Measurements from ENCODE around the gene AMD1. TPM values are rescaled to one million over a fixed set of nuclear protein-coding genes. Genes with fewer than 3 reads are reported as not detected.

AMD1 gene
- total RNA-seq, 1 donor from 2014 or later, result 58.2 TPM

- no peak overlapping the region for H3K4me3 ChIP-seq
- peaks cover 80% of the 10 kb centered on the region for H3K4me1 ChIP-seq
- H3K27me3 ChIP-seq, result no peaks in the 10 kb centered on the region
- intact Hi-C loops (cut with DNase I), result loop anchor here (5.0 kb wide), 1 partner anchor 201 kb away; no protein-coding TSS in a partner anchor
- H3K27ac ChIP-seq, result no peak overlapping the region
- no peaks in the 10 kb centered on the region for H3K9me3 ChIP-seq
- no peaks in the 10 kb centered on the region for H3K36me3 ChIP-seq
- DNase-seq (ENCODE audit: extremely low spot score in 2 of 2), result no peak
- TF ChIP-seq POLR2AphosphoS5 (IDR thresholded peaks at IDR 0.05; ENCODE audit: insufficient read depth in 1 of 2, low read depth in 1 of 2) (no peak), POLR2A (IDR thresholded peaks at IDR 0.05) (no peak), CTCF (IDR thresholded peaks at IDR 0.05) (no peak)
Measured at GRCh38 chr6:110882824-110883554, 8.4 kb downstream of the AMD1 start.

DNA sequence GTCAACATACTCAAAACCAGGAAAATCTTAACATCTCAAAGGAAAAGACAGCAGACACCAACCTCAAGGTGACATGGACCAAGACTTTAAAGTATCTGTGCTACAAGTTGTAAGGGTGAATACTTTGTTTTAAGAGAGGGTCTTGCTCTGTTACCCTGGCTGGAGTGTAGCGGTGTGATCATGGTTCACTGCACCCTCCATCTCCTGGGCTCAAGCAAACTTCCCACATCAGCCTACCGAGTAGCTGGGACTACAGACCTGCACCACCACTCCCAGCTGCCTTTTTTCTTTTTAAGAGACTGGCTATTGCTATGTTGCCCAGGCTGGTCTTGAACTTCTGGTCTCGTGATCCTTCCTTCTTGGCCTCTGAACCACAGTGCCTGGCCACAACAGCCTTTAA lies 9.7 kb downstream of the AMD1 start:
- Histone ChIP-seq H3K4me3 (no peak overlapping the region), H3K4me1 (peaks cover 72% of the 10 kb centered on the region), H3K9me3 (no peaks in the 10 kb centered on the region), H3K27ac (no peak overlapping the region), H3K36me3 (no peaks in the 10 kb centered on the region), H3K27me3 (no peaks in the 10 kb centered on the region)
- no peak for DNase-seq (ENCODE audit: extremely low spot score in 2 of 2)
- intact Hi-C loops (cut with DNase I), result loop anchor here (5.0 kb wide), 1 partner anchor 202 kb away; no protein-coding TSS in a partner anchor
- TF ChIP-seq POLR2A (IDR thresholded peaks at IDR 0.05) (no peak), CTCF (IDR thresholded peaks at IDR 0.05) (no peak)

DNA sequence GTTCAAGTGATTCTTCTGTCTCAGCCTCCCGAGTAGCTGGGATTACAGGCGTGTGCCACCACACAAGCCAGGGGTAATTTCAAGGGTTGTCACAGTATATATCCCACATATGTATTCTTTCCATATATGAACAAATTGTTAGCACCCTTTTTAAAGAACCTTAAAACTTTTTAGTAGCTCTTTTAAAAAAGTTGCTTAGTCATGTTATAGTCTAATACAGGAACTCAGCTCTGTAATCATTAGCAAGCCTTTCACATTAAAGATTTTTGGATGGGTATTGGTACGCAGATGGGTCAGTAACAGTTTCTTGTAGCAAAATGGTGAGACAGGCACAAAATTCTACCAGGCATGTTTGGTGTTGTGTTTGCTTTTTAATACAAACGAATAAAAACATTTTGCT lies 10.9 kb downstream of the AMD1 start:
- no peak overlapping the region for H3K4me3 ChIP-seq
- no peak for DNase-seq (ENCODE audit: extremely low spot score in 2 of 2)
- TF ChIP-seq POLR2A (IDR thresholded peaks at IDR 0.05) (no peak), CTCF (IDR thresholded peaks at IDR 0.05) (no peak), POLR2AphosphoS5 (IDR thresholded peaks at IDR 0.05; ENCODE audit: insufficient read depth in 1 of 2, low read depth in 1 of 2) (no peak)
- intact Hi-C loops (cut with DNase I), result no loop called here
- H3K27ac ChIP-seq, result no peak overlapping the region
- no peaks in the 10 kb centered on the region for H3K9me3 ChIP-seq
- H3K36me3 ChIP-seq, result peaks cover 0 to 10% of the 10 kb centered on the region in 2 donors
- H3K27me3 ChIP-seq, result no peaks in the 10 kb centered on the region
- peaks cover 63% of the 10 kb centered on the region for H3K4me1 ChIP-seq

DNA sequence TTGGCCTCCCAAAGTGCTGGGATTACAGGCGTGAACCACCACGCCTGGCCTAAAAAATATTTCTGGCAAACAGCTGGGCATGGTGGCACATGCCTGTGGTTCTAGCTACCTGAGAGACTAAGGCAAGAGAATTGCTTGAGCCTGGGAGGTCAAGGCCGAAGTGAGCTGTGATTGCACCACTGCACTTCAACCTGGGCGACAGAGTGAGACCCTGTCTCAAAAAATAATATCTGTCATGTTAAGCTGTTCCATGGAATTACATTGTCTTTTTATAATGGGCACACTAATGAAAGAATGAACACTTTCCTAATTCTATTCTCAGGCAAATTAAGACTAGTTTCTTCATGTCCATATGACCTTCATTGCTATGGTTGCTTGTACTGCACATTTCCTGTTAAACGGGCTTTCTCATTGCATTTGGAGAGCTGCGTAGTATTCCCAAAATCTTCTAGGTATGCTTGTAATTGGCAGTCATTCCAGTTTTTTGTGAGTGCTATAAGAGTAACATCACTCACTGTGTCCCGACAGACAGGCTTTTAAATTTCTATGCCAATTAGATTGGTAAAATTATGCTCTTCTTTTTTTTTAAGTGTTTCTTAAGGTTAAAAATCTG lies 12.1 kb downstream of the AMD1 start:
- Histone ChIP-seq H3K9me3 (no peaks in the 10 kb centered on the region), H3K36me3 (peaks cover 0 to 17% of the 10 kb centered on the region in 2 donors), H3K4me3 (no peak overlapping the region), H3K27ac (no peak overlapping the region), H3K27me3 (no peaks in the 10 kb centered on the region), H3K4me1 (peaks cover 57% of the 10 kb centered on the region)
- no peak for DNase-seq (ENCODE audit: extremely low spot score in 2 of 2)
- TF ChIP-seq POLR2AphosphoS5 (IDR thresholded peaks at IDR 0.05; ENCODE audit: insufficient read depth in 1 of 2, low read depth in 1 of 2) (no peak), POLR2A (IDR thresholded peaks at IDR 0.05) (no peak), CTCF (IDR thresholded peaks at IDR 0.05) (no peak)
- intact Hi-C loops (cut with DNase I), result no loop called here

DNA sequence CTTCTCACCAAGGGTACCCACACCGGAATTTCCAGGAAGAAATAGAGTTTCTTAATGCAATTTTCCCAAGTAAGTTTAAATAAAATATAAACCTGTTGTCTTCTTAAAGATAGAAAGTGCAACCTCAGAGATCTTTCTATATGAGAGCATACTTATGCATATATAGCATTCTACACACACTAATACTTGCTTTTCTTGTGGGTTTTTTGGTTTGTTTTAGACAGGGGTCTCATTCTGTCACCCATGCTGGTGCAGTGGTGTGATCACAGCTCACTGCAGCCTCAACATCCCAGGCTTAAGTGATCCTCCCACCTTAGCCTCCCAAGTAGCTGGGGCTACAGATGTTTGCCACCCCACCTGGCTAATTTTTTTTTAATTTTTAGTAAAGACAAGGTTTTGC lies 15.7 kb downstream of the AMD1 start:
- peaks cover 24% of the 10 kb centered on the region for H3K4me1 ChIP-seq
- H3K36me3 ChIP-seq, result peaks cover 0 to 50% of the 10 kb centered on the region in 2 donors
- DNase-seq (ENCODE audit: extremely low spot score in 2 of 2), result no peak
- H3K27ac ChIP-seq, result no peak overlapping the region
- no peaks in the 10 kb centered on the region for H3K27me3 ChIP-seq
- H3K4me3 ChIP-seq, result no peak overlapping the region
- intact Hi-C loops (cut with DNase I), result no loop called here
- no peaks in the 10 kb centered on the region for H3K9me3 ChIP-seq
- TF ChIP-seq POLR2AphosphoS5 (IDR thresholded peaks at IDR 0.05; ENCODE audit: insufficient read depth in 1 of 2, low read depth in 1 of 2) (no peak), CTCF (IDR thresholded peaks at IDR 0.05) (no peak), POLR2A (IDR thresholded peaks at IDR 0.05) (no peak)
